HEK293 (cell line): ENCODE data around the gene CMC1.

Experiments
- CTCF ChIA-PET: fragments of 350-600 bp; formaldehyde crosslinking; extraction: SDS; loops from one replicate; lab custom pipeline; 2021; ENCODE audit warnings: antibody characterized with exemption; lab: Yijun Ruan, JAX
- POLR2A ChIA-PET: fragments of 300-600 bp; formaldehyde crosslinking; extraction: SDS; loops from one replicate; lab custom pipeline; 2020; ENCODE audit warnings: antibody characterized with exemption, inconsistent platforms; lab: Yijun Ruan, JAX
- H3K27ac ChIP-seq: fragments of 200-500 bp; sonication (Bioruptor generic); 2 replicates; pipeline ENCODE4 v1.5.1; 2014; ENCODE audit warnings: low read depth, low read length, control low read depth, inconsistent platforms; ENCODE audit errors: extremely low read depth
- H3K36me3 ChIP-seq, 2 experiments: fragments of 200-500 bp in 1 of 2; sonication (Bioruptor generic) in 1 of 2; 1 replicate in 1 of 2; 2 replicates in 1 of 2; pipeline ENCODE4 v1.5.1; 2014 to 2017; ENCODE audit warnings: inconsistent platforms in 2 of 2, low read length in 2 of 2; ENCODE audit not compliant: control insufficient read depth in 2 of 2, insufficient read depth in 1 of 2
- H3K4me1 ChIP-seq: fragments of 200-500 bp; sonication (Bioruptor generic); 2 replicates; pipeline ENCODE4 v1.5.1; 2014; ENCODE audit warnings: mild to moderate bottlenecking, low read length, inconsistent platforms; ENCODE audit not compliant: control insufficient read depth, insufficient read depth
- H3K4me3 ChIP-seq: 2 replicates; pipeline ENCODE4 v1.5.1; 2011; ENCODE audit warnings: low read depth, mild to moderate bottlenecking, control low read depth, low read length, moderate library complexity
- H3K9me3 ChIP-seq: fragments of 200-500 bp; sonication (Bioruptor generic); 2 replicates; pipeline ENCODE4 v1.5.1; 2014; ENCODE audit warnings: low read depth, low read length, inconsistent platforms; ENCODE audit not compliant: control insufficient read depth, insufficient read depth
- HOXD13 ChIP-seq: sonication (generic); formaldehyde crosslinking; IDR thresholded peaks from 2 replicates; pipeline ENCODE4 v1.8.0; 2022; ENCODE audit warnings: missing genetic modification reagents, borderline replicate concordance
- KLF1 ChIP-seq: fragments of 450-650 bp; formaldehyde crosslinking; IDR thresholded peaks from 2 replicates; pipeline ENCODE4 v1.5.1; 2016; ENCODE audit warnings: missing biosample characterization, missing genetic modification characterization
- KLF9 ChIP-seq: fragments of 450-650 bp; formaldehyde crosslinking; IDR thresholded peaks from 2 replicates; pipeline ENCODE4 v1.5.1; 2016; ENCODE audit warnings: missing biosample characterization, missing genetic modification characterization, low read depth
- SP2 ChIP-seq: fragments of 450-650 bp; formaldehyde crosslinking; IDR thresholded peaks from 2 replicates; pipeline ENCODE4 v1.5.1; 2016; ENCODE audit warnings: missing biosample characterization, missing genetic modification characterization
- YY2 ChIP-seq: fragments of 450-650 bp; formaldehyde crosslinking; IDR thresholded peaks from 2 replicates; pipeline ENCODE4 v1.5.1; 2016; ENCODE audit warnings: missing biosample characterization, missing genetic modification characterization
- ZBTB20 ChIP-seq: fragments of 450-650 bp; formaldehyde crosslinking; IDR thresholded peaks from 2 replicates; pipeline ENCODE4 v1.5.1; 2016; ENCODE audit warnings: missing biosample characterization, missing genetic modification characterization
- ZFHX2 ChIP-seq: fragments of 450-650 bp; formaldehyde crosslinking; conservative IDR thresholded peaks from 2 replicates; pipeline ENCODE4 v1.5.1; 2016; ENCODE audit warnings: missing biosample characterization, missing genetic modification characterization
- ZNF114 ChIP-seq: fragments of 450-650 bp; formaldehyde crosslinking; IDR thresholded peaks from 2 replicates; pipeline ENCODE4 v1.5.0; 2017; ENCODE audit warnings: missing biosample characterization, missing genetic modification characterization
- ZNF133 ChIP-seq: fragments of 450-650 bp; formaldehyde crosslinking; IDR thresholded peaks from 2 replicates; pipeline ENCODE4 v1.5.1; 2016; ENCODE audit warnings: missing biosample characterization, missing genetic modification characterization
- ZNF184 ChIP-seq: fragments of 450-650 bp; IDR thresholded peaks from 2 replicates; pipeline ENCODE4 v1.5.1; 2018; ENCODE audit warnings: missing biosample characterization, mild to moderate bottlenecking, missing genetic modification characterization
- ZNF19 ChIP-seq: fragments of 450-650 bp; formaldehyde crosslinking; IDR thresholded peaks from 2 replicates; pipeline ENCODE4; 2016; ENCODE audit warnings: missing biosample characterization, missing genetic modification characterization, low read depth
- ZNF248 ChIP-seq: fragments of 450-650 bp; formaldehyde crosslinking; IDR thresholded peaks from 2 replicates; pipeline ENCODE4 v1.5.1; 2017; ENCODE audit warnings: missing biosample characterization, missing genetic modification characterization
- ZNF292 ChIP-seq: fragments of 450-650 bp; formaldehyde crosslinking; IDR thresholded peaks from 2 replicates; pipeline ENCODE4 v1.5.1; 2016; ENCODE audit warnings: low read depth, missing biosample characterization, missing genetic modification characterization, borderline replicate concordance
- ZNF311 ChIP-seq: fragments of 450-650 bp; formaldehyde crosslinking; IDR thresholded peaks from 2 replicates; pipeline ENCODE4 v1.5.1; 2017; ENCODE audit warnings: missing biosample characterization, missing genetic modification characterization, borderline replicate concordance
- ZNF350 ChIP-seq: fragments of 450-650 bp; formaldehyde crosslinking; IDR thresholded peaks from 2 replicates; pipeline ENCODE4 v1.5.0; 2017; ENCODE audit warnings: missing biosample characterization, mild to moderate bottlenecking, missing genetic modification characterization
- ZNF561 ChIP-seq: fragments of 450-650 bp; IDR thresholded peaks from 2 replicates; pipeline ENCODE4 v1.5.1; 2018; ENCODE audit warnings: missing biosample characterization, missing genetic modification characterization, borderline replicate concordance
- ZNF629 ChIP-seq: fragments of 450-650 bp; formaldehyde crosslinking; IDR thresholded peaks from 2 replicates; pipeline ENCODE4 v1.5.1; 2017; ENCODE audit warnings: missing biosample characterization, missing genetic modification characterization
- ZNF768 ChIP-seq: fragments of 450-650 bp; formaldehyde crosslinking; IDR thresholded peaks from 2 replicates; pipeline ENCODE4 v1.5.1; 2018; ENCODE audit warnings: missing biosample characterization, mild to moderate bottlenecking, missing genetic modification characterization
- ZNF776 ChIP-seq: fragments of 450-650 bp; formaldehyde crosslinking; IDR thresholded peaks from 2 replicates; pipeline ENCODE4 v1.5.0; 2017; ENCODE audit warnings: missing biosample characterization, missing genetic modification characterization, borderline replicate concordance
- ZNF777 ChIP-seq: fragments of 450-650 bp; formaldehyde crosslinking; IDR thresholded peaks from 2 replicates; pipeline ENCODE4 v1.5.1; 2017; ENCODE audit warnings: missing biosample characterization, missing genetic modification characterization, borderline replicate concordance
- ZSCAN23 ChIP-seq: fragments of 450-650 bp; formaldehyde crosslinking; IDR thresholded peaks from 2 replicates; pipeline ENCODE4 v1.5.1; 2016; ENCODE audit warnings: missing biosample characterization, missing genetic modification characterization
- TF ChIP-seq, protein P1 (sequence below): fragments of 450-650 bp; formaldehyde crosslinking; optimal IDR thresholded peaks from 2 replicates; pipeline ENCODE3; 2016; ENCODE audit warnings: missing biosample characterization, mild to moderate bottlenecking, missing genetic modification characterization
- TF ChIP-seq, protein P2 (sequence below): fragments of 450-650 bp; formaldehyde crosslinking; IDR thresholded peaks from 2 replicates; pipeline ENCODE4 v1.5.1; 2017; ENCODE audit warnings: missing biosample characterization, missing genetic modification characterization
- TF ChIP-seq, protein P3 (sequence below): fragments of 450-650 bp; formaldehyde crosslinking; IDR thresholded peaks from 2 replicates; pipeline ENCODE4 v1.5.1; 2016; ENCODE audit warnings: missing biosample characterization, missing genetic modification characterization

Gene CMC1

DNA sequence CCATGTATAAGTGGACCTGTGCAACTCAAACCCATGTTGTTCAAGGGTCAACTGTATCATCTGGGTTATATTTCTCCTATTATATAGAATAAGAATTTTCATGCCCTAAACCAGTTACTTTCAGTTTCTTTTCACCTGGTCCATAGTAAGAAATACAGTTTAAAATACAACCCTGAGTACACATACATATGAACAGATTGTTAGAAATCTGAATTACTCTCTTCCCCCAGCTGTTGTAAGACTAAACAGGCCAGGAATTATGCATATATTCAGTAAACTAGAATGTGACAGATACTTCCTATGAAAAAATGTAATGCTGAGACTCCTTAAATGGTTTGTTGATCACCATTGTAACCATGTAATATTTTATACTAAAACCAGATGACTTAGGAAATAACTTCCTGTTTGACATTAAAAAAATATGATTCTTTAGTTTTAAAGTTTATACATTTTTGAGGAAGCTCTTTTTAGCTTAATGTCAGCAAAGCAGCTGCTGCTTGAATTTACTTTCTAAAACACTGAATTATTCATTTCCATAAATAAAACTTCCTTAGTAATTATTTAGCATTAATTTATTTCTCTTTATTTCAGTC lies 54.6 kb downstream of the CMC1 start:
- H3K4me3 ChIP-seq: no peak overlapping the region
- ChIA-PET CTCF (no interaction called here), POLR2A (no interaction called here)
- H3K36me3 ChIP-seq: peaks cover 0 to 1% of the 10 kb centered on the region in 2 experiments; a peak in 1 of 3 replicates
- TF ChIP-seq ZNF561 (tag by site-specific recombination) (no peak), KLF9 (tag by site-specific recombination) (no peak), HOXD13 (no peak), SP2 (no peak), ZSCAN23 (tag by site-specific recombination) (no peak), ZNF776 (no peak), ZNF350 (tag by site-specific recombination) (no peak), ZNF311 (tag by site-specific recombination) (no peak), ZNF248 (tag by site-specific recombination) (no peak), ZNF292 (tag by site-specific recombination) (no peak)
- TF ChIP-seq, protein P1, sequence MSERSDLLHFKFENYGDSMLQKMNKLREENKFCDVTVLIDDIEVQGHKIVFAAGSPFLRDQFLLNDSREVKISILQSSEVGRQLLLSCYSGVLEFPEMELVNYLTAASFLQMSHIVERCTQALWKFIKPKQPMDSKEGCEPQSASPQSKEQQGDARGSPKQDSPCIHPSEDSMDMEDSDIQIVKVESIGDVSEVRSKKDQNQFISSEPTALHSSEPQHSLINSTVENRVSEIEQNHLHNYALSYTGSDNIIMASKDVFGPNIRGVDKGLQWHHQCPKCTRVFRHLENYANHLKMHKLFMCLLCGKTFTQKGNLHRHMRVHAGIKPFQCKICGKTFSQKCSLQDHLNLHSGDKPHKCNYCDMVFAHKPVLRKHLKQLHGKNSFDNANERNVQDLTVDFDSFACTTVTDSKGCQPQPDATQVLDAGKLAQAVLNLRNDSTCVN (tag by site-specific recombination): no peak
- TF ChIP-seq, protein P2, sequence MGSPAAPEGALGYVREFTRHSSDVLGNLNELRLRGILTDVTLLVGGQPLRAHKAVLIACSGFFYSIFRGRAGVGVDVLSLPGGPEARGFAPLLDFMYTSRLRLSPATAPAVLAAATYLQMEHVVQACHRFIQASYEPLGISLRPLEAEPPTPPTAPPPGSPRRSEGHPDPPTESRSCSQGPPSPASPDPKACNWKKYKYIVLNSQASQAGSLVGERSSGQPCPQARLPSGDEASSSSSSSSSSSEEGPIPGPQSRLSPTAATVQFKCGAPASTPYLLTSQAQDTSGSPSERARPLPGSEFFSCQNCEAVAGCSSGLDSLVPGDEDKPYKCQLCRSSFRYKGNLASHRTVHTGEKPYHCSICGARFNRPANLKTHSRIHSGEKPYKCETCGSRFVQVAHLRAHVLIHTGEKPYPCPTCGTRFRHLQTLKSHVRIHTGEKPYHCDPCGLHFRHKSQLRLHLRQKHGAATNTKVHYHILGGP (tag by site-specific recombination): no peak
- no peak overlapping the region for H3K27ac ChIP-seq
- no peaks in the 10 kb centered on the region for H3K9me3 ChIP-seq
- no peaks in the 10 kb centered on the region for H3K4me1 ChIP-seq

DNA sequence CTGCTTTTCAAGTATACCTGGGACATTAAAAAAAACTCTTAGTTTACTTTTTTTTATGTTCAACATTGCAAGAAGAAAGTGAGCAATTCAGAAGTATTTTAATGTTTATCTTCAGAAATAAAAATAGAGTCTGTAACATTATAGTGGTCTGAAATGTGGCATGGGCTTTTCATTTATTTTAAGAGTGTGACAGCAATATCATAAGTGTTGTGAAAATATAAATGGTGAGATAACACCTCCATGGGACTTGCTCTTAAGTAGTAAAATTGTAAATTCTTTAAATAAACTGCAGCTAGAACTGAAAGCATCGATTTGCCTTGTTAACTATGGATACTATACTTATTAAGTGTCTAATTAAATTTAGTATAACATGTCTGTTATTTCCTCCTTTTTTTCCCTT lies 58.3 kb downstream of the CMC1 start:
- Histone ChIP-seq H3K4me1 (no peaks in the 10 kb centered on the region), H3K9me3 (no peaks in the 10 kb centered on the region), H3K27ac (no peak overlapping the region), H3K36me3 (no peaks in the 10 kb centered on the region), H3K4me3 (no peak overlapping the region)
- TF ChIP-seq YY2 (tag by site-specific recombination): no peak
- TF ChIP-seq ZNF114 (tag by site-specific recombination): no peak
- TF ChIP-seq ZNF768 (tag by site-specific recombination): no peak
- TF ChIP-seq ZBTB20: no peak
- TF ChIP-seq, protein P2 (tag by site-specific recombination): no peak
- no peak for TF ChIP-seq ZNF776
- TF ChIP-seq ZNF19 (tag by site-specific recombination): no peak
- no peak for TF ChIP-seq ZNF184 (tag by site-specific recombination)
- no peak for TF ChIP-seq ZNF777 (tag by site-specific recombination)
- no peak for TF ChIP-seq ZNF133
- no peak for TF ChIP-seq KLF1 (tag by site-specific recombination)
- TF ChIP-seq ZNF629 (tag by site-specific recombination): no peak
- TF ChIP-seq, protein P3, sequence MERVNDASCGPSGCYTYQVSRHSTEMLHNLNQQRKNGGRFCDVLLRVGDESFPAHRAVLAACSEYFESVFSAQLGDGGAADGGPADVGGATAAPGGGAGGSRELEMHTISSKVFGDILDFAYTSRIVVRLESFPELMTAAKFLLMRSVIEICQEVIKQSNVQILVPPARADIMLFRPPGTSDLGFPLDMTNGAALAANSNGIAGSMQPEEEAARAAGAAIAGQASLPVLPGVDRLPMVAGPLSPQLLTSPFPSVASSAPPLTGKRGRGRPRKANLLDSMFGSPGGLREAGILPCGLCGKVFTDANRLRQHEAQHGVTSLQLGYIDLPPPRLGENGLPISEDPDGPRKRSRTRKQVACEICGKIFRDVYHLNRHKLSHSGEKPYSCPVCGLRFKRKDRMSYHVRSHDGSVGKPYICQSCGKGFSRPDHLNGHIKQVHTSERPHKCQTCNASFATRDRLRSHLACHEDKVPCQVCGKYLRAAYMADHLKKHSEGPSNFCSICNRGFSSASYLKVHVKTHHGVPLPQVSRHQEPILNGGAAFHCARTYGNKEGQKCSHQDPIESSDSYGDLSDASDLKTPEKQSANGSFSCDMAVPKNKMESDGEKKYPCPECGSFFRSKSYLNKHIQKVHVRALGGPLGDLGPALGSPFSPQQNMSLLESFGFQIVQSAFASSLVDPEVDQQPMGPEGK (tag by site-specific recombination): no peak
- no peak for TF ChIP-seq ZFHX2 (tag by site-specific recombination)
- POLR2A ChIA-PET: no interaction called here
- CTCF ChIA-PET: interaction anchor here (0.8 kb wide), 1 partner anchor 588 kb away, joined by 3 read pairs; no protein-coding TSS in a partner anchor
